ENCODE measurements around the gene SLC8A1.
A peak's percentile ranks its signal among the peaks of the same experiment; 100 is the strongest.

SLC8A1 gene

GRCh38 chr2:40451918-40452605, at the start of gene SLC8A1:
TSS of gene SLC8A1 (minus strand) at chr2:40452090.
- DNase-seq: peak; percentile 15 to 28

DNA sequence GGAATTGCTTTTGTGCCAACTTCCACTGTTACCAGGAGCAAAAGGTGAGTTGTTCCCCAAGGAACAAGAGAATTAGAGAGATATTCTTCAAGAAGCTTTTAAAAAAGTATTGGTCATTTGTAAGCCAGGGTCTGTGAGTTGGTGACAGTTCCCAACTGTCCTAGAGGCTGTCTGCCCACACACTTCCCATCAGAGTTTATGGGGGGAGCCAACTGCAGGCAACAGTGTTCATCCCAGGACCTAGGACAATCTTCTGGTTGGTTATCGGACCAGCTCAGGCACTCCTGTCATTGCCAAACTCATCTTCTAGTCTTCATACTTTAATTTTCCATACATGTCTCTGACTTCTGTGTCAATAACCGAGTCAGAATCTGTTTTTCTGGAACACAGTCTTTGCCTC, 47.5 kb upstream of the SLC8A1 start:
- no peak for DNase-seq

DNA sequence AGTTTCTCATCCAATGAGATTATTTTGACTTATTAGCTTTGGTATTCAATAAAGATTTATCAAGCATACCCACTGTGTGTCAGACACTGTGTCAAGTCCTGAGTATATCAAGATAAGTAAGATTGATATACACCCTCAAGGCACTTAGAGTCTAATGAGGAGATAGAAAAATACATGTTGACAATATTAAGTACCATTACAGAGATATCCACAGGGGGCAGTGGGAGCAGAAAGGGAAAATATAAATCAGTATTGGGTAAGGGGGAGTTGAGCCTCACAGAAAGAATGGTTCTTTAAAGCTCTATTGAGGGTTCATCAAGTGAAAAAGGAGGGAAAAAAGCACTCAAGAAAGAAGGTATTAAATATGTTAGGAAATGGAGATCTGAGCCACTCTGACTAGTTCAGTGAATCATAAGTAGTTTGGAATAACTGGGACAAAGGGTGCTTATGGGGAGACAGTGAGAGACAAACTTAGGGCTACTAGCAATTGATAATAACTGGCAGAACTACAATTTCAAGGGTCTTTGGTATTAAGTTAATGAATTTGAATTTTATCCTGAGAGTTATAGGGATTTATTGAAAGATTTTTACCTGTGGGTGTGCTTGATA, 45.5 kb upstream of the SLC8A1 start:
- no peak for DNase-seq

DNA sequence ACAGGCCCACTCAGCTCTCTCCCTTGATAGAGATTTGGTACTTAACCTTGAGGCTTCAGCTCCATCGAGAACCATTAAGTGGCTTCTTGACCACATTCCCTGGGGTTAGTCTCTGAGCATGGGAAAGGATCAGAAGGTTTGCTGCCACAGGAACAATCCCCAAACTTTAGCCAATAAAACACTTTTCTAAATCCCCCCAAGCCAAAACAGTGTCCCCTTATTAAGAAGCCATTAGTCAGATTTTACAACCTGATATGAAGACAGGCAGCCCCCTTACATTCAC, 37.7 kb upstream of the SLC8A1 start:
- no peak for DNase-seq

- DNase-seq: peak in 1 of 2 donors; percentile 73
Observed at GRCh38 chr2:40488927-40489677, 37.2 kb upstream of the SLC8A1 start.

DNA sequence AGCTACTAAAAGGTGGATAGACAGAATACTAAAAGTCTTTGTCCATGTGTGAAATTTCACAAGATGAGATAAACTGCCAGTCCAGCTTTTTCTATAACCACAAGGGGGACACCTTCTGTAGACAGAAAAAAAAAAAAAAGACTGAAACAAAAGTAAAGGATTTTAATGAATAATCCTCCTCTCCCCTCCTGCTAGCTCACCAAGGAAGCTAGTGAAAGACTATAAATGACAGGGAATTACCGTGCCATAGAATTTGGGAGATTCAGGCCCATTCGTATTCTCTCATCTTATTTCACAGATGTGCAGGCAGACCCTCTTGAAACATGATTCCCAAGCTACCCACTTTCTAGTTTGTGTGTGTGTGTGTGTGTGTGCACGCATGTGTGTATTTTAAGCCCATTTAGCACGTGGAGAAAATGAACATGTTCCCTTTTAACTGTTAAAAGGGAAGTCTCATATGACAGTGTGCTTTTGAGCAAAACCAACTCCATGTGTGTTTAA, 36.3 kb upstream of the SLC8A1 start:
- DNase-seq: no peak

GRCh38 chr2:40487602-40488001, 35.7 kb upstream of the SLC8A1 start:
- DNase-seq: no peak

GRCh38 chr2:40485854-40486253, 34.0 kb upstream of the SLC8A1 start:
- no peak for DNase-seq

GRCh38 chr2:40485318-40485717, 33.4 kb upstream of the SLC8A1 start:
- no peak for DNase-seq

DNA sequence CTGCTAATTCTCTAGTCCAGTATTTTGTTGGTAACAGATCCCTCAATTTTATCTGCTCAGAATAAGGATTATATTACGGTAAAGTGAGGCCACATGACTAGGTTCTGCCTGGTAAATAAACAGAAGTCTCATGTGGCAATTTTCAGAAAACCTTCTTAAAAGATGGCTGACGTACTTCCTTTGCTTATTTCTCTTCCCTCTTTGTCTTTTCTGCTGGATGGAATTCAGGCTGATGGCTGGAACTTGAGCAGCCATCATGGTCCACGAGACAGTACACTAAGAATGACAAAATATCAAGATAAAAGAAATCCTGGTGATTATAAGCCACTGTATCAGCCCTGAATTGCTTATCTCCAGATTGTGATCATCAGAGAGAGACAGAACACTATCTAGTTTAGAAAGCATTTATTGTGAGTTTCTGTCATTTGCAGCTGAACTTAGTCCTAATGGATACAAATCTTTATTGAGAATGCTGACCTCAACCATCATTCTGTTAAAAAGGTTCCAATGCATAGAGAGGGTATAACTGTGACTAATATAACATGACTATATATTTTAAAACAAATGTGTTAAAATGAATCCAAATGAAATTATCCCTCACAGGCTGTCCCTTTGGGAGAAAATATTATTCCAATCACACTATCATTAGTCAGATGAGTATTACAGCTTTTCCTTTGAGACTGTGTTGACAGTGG, 31.8 kb upstream of the SLC8A1 start:
- no peak for DNase-seq

- no peak for DNase-seq
Observed at GRCh38 chr2:40480596-40480995, 28.7 kb upstream of the SLC8A1 start.

DNA sequence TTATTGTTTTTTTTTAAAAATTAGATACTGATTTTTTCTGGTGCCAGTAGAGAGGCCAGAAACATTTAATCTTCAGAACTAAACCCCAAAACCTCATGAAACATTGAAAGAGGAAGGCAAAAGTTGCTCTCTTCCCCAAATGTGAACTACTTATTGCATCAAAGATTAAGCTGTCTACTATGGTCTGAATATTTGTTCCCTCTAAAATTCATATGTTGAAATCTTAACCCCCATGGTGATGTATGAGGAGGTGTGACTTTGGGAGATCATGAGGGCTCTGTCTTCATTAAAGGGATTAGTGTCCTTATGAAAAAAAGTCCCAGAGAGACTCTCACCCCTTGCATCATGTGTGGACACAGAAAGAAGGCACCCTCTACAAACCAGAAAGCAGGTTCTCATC, 28.2 kb upstream of the SLC8A1 start:
- DNase-seq: no peak

DNA sequence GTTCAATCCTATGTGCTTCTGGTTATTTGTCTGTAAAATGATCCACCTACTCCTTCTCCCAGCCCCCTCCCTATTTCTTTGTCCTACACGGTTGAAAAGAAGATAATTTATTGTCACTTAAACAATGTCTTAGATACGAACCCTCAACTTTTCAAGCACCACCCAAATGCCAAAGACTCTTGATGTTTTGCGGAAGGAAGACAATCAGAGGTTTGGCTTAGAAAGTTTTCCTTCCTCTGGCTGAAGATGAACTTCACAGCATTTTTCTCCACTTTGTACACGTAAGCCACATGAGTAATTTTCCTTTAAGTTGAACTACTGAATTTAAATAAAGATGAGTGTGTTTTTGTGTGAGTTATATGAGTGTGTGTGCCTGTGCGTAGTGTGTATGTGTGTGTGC, 25.5 kb upstream of the SLC8A1 start:
- DNase-seq: no peak

DNA sequence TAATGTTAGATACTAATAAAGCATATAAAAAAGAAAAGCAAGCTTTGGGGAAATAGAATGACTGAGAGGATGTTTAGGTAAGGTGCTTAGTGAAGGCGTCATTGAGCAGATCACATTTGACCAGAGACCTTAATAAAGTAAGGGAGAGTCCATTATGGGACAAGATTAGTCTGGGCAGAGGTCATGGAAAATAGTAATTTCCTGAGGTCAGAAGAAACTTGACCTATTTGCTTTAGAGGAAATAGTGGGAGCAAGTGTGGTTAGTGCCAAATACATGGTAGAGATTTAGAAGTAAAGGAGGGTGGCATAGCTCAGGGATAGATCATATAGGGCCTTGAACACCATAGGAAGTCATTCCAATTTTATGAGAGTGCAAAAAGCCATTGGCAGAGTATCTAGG, 24.5 kb upstream of the SLC8A1 start:
- DNase-seq: no peak

GRCh38 chr2:40474306-40474705, 22.4 kb upstream of the SLC8A1 start:
- no peak for DNase-seq

- DNase-seq: no peak
Observed at GRCh38 chr2:40471866-40472265, 20.0 kb upstream of the SLC8A1 start.

DNA sequence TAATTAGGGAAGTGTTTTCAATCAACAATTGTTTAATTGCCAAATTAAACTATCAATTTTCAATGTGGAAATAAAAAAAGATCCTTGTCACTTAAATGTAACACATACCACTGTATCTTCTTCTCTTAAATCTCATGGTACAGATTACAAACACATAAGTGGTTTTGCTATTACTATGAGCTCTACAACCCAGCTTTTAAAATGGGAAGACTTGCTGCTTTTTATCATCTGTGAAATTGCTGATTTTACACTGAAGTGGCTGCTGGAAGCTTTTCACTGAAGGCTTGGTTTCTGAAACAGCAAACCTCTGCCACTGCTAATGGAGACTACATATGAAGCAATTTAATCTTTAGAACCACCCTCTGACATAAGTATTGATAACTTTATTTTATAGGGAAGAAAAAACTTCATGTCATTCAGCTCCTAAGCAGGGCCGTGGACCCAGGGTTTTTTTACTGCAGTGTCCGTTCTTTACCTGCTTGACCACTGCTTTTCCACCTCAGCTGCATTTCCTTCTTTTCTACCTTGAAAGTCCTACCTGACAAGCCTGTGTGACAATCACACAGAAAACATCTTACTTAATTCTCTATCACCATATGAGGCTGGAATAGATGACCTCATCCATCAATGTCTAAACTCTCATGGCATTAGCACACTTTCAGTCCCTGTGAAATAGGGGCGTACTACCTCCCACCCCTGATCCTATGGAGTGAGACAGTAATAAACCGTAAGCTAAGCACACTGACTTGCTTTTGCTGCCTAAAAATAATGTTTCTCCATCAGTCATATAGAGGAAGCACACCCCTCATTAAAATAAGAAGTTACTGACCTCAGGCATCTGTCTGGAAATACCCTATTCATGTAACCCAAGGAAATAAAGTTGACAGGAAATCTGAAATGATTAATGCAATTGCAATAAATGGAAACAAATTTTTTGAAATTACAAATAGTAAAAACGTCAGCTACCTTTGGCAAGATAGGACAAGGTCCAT, 19.2 kb upstream of the SLC8A1 start:
- DNase-seq: peak in 1 of 2 donors; percentile 54

DNA sequence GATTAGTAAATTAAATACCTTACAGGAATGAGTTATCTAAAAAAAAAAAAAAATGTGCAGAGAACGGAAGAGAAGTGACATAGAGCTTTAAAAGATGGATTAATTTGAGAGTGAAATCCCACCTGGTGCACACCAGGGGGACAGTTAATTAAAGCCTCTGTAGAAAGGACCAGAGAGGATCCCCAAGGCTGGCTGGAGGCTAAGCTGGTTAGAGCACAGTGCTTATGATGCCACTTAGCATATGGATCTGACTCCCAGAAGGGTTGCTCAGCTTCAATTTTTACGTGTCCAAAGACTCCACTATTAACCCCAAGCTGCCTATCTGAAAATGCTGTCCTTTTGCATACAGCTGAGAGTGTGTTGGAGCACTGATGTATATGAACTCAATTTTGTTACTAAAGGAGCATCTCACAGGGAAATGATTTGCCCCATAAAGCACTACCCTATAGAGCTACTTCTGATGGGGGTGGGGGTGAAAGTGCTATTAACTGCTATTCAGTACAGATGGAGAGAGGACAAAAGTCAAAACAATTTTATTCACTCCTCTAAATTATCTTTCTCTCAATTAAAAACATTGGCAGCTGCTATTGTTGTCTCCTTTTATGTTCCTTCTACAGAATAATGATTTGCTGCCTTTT, 15.2 kb upstream of the SLC8A1 start:
- no peak for DNase-seq

GRCh38 chr2:40466332-40466906, 14.5 kb upstream of the SLC8A1 start:
- DNase-seq: no peak

- DNase-seq: no peak
Observed at GRCh38 chr2:40463112-40463511, 11.2 kb upstream of the SLC8A1 start.

DNA sequence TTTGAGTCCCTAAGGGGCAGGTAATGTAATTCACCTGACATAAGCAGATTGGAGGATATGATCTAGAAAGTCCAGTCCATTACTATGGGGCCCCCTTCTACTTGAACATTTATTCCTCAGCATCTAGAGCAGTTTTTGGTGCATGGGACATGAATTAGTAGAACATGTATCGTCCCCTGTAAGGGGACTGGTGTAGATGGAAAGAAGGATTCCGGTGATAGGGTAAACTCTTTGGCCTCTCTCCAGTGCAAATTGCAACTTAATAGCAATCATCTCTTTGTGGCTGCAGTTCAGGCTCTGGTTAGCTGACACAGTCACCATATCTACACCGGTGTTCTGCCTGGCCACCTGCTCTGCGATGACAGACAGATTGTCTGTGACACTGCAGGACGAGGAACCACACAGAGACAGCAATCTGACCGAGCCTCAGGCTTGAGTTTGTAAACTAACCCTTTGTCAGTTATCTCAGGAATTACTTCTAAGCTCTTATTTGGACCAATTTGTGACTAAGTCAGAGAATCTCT, 6.4 kb upstream of the SLC8A1 start:
- DNase-seq: no peak
